Measurements from ENCODE around the gene DLST.
A peak's percentile ranks its signal among the peaks of the same experiment; 100 is the strongest.

Gene DLST

DNA sequence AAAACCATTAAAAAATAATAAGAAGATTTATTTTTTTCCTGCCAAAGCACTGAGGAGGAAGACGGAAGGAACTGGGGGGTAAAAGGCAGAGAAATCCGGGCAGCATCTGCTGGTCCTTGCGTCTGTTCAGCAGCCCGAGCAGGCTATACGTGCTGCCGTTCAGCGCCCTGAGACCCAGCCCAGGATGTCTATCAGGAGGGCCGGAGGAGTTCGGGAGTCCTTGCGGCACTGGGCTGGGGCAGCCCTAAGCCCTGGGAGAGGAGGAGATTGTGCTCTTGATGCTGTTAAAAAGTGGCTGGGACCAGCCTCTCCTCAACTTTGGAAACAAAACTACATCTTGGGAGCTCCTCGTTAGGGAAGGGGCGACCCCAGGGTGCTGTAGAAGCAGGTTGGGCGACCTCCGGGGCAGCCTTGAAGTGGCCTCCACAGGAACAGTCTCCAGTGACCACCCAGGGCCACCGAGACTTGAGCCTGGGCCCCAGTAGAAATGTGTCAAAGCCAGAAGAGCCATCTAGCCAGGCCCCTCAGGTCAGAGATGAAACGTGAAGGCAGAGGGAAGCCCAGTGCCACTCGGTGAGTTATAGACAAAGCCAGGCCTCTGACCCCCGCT lies 59.3 kb downstream of the DLST start:
- DNase-seq (ENCODE audit: low read depth) = no peak

DNA sequence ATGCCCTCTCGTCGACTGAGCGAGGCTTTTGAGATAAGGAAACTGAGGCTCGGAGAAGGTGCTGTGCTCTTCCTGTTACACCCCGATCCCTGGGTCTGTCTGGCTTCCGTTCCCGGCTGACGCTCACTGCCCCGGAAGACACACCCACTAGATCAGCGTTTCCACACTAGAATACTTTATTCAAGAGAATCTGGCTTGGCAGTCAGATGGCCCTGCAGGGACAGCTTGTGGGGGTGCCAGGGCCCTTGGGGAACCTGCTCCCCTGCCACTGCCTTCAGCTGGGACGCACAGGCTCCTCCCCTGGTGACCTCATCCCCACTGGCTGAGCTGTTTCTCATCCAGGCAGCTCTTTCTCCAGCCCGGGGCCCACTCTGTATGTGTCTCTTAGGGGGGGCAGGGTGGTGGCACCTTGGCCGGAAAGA lies 60.0 kb downstream of the DLST start:
- DNase-seq (ENCODE audit: low read depth) = peak; percentile 37

DNA sequence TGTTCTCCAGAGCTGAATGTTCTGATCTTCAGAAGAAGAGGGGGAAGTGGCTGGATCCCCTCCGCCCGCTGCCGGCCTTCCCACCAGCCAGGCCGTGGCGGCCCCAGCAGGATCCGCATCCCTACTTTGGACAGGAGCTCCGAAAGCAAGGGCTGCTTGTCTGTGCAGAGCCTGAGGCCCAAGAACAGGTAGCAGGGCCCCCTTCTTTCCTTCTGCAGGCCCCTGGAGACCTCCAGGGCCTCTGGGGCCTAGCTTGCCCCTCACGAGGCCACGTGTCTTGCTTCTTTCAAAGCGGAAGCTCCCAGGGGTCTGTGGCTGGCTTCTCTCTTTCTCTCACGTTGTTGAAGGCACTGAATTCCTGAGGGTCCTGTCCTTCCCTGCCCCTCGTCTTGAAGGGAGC lies 60.5 kb downstream of the DLST start:
- DNase-seq (ENCODE audit: low read depth) = no peak

DNA sequence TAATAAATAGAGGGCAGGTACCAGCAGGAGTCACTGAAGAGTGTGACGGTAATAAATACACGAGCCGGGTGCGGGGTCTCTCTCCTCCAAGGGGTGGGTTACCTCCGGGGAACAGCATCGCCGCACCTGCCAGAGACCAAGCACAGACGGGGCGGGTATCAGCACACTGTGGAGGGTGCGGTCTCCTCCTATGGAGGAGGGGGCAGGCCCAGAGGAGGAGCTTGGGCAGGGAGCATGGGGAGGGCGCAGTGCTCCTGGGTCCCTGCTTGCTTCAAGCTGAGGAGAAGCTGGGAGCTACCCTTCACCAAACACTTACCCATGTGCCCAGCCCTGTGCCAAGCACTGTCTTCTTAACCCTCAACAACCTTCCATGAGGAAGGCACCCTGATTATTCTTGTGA lies 60.9 kb downstream of the DLST start:
- no peak for DNase-seq (ENCODE audit: low read depth)

DNA sequence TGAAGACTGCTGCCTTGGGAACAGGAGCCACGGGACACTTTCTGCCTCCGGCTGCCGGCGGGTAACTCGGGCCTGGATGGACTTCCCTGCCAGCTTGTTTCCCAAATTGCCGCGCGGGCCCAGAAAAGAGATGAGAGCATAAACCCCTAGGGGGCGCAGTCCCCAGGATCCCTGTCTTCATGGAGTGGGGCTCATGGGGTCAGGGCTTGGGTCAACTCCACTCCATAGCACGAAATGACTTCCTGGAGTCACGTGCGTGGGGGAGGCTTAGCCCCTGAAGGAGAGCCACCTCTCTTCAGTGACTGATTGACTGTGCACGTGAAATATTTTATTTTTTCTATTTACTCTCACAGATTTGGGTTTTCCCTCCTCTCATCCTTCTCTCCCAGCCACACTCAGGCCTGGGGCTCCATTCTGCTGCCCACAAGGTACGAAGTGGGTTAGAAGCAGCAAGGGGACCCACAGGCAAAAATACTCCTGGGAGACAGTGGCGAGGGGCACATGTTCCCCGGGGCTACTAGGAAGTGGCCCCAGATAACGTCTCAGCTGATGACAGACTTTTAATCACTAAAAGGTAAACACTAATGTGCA lies 63.6 kb downstream of the DLST start:
- no peak for DNase-seq (ENCODE audit: low read depth)

DNA sequence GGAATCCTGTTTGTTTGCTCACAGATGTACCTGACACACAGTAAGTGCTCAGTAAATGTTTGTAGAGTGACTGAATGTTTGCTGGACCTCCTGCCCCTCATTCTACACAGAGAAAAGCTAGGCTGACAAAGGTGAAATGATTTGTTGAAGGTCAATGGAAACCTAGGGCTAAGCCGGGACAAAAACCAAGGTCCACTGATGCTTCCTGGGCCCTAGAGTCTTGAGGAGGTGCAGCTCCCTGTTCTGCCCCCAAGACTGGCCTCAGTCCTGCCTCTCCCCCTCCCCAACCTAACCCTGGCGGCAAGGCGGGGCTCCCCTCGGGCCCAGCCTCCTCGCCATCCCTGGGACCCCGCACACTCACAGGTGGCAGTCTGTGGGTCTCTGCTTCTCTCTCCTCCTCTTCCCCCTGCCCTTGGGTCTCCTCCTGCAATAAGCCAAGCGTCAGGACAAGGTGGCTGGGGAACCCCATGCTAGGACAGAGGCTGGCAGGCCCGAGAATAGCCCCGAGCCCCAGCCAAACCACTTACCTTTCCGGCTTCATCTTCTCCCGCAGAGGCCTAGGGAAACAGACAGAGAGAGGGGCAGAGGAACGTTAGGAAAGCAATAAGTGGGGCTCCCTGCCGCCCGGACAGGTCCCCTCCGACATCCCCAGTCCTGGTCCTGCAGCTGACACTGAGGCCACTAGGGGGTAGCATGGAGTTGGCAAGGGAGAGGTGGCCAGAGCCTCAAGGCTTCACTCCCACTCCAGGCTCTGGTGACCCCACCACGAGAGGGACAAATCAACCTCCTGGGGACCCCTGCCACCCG lies 64.3 kb downstream of the DLST start:
- DNase-seq (ENCODE audit: low read depth) = peak; percentile 62

DNA sequence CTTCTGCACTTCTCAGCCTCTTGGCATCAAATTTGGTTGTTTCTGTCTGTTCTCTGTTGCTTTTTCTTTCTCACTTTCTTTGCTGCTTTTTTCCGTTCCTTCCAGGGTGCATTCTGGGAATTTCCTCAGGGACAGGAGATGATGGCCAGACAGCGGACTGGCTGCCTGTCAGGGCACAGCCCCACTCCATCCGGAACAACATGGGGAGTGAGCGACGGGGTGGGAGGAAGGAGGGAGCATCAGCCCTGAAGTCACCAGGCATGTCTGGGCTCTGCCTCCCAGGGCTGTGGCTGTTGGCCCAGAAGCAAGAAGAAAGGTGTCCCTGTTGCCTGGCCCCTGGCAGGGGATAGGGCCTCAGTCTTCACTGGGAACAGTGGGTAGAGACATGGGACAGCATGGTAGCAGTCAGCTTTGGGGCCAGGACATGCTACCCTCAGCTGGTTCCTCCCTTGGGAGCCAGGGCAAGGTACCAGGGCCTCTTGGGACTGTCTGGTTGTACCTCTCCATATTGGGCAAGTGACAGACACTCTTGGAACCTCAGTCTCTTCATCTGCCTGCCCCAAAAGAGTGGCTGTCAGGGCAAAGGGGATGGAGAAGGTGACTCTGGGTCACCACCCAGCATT lies 65.1 kb downstream of the DLST start:
- DNase-seq (ENCODE audit: low read depth) = no peak

DNA sequence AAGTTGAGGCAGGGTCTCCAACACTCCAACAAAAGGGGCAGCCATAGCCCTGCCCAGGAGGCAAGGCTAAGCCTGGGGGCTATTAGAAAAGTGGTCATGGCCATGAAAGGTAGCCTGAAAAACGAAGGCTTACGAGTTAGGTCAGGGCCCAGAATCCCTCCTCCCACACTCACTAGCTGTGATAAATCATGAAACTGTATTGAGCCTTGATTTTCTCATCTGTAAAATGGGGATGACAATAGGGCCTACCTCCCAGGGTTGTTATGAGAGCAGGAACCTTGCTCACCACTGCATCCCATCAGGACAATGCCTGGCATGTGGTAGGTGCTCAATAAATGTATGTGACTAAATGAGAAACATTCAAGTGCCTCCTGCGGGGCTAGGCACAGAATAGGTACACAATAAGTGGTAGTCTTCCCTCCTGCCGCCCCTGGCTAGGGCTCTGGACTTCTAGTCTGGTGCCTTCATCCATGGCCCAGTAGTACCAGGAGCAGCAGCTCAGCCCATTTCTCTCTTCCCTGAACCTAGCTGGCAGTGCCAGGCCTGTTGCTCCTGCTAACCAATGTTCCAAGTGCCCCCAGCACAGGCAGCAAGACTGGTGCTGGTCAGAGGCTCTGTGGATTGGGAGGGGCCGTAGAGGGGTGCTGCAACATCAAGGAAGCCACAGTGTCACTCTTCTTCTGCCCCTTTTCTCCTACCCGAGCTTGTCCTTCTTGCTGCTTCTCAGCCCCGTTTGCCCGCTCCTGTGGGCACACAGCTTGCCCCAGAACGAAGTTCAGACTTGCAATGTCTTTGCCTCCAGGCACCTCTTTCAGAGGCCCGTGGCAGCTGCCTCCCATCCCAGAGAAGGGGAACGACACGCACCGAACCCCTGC lies 65.9 kb downstream of the DLST start:
- DNase-seq (ENCODE audit: low read depth) = no peak

DNA sequence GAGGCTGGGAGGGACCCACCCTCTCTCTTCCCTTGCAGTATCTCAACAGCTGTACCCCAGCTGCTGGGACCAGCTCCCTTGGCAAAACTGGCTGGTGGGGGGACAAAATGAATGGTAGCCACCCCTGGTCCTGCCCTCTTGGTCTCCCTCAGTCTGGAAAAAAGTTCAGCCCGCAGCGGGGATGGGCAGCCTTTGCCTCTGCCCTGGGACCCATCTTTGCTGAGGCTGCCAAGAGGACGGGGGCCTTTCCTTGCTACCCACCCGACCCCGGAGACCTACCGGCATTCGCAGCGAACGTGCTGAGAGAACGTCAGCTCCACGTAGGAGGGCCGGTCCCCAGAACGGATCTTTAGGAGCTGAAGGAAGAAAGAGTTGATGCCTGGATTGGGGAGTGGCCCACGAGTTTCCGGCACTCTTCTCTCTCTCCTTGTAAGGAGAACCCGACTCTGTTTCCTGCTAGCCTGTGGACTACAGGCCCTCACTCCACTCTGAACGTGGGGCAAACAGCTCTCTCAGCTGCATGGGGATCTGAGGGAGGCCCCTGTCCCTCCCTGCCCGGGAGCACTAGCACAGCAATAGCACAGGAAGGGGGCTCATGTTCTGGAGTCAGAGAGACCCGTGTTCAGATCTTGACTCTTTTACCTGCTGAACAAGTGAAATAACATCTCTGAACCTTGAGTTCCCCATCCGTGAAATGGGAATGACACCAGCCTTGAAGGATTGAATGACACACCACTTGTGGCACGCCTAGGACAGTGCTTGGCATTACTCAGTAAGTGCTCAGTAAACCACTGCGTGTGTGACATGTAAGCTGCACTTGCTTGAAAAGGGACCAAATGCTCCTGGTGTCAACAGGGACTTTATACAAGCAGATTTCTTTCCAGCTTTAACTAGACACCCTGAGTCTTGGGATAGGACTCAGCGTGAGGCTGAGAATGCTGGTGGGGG lies 66.8 kb downstream of the DLST start:
- no peak for DNase-seq (ENCODE audit: low read depth)

DNA sequence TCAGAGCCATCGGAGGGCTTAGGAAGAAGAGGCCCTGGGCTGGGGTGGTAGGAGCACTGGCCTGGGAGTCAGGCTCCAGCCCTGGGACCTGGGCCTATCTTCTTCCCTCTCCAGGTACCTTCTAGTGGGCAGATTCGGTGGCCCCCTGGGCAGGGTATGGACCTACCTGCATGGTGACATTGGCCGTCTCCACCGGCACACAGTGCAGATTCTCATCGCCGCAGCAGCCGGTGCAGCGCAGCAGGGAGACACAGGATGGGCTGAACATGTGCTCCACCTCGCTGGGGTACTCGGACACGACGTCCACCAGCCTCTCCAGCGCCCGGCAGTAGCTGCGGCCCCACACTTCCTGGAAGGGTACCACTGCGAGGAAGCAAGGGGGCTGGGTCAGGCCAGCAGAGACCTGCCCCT lies 67.5 kb downstream of the DLST start:
- no peak for DNase-seq (ENCODE audit: low read depth)

DNA sequence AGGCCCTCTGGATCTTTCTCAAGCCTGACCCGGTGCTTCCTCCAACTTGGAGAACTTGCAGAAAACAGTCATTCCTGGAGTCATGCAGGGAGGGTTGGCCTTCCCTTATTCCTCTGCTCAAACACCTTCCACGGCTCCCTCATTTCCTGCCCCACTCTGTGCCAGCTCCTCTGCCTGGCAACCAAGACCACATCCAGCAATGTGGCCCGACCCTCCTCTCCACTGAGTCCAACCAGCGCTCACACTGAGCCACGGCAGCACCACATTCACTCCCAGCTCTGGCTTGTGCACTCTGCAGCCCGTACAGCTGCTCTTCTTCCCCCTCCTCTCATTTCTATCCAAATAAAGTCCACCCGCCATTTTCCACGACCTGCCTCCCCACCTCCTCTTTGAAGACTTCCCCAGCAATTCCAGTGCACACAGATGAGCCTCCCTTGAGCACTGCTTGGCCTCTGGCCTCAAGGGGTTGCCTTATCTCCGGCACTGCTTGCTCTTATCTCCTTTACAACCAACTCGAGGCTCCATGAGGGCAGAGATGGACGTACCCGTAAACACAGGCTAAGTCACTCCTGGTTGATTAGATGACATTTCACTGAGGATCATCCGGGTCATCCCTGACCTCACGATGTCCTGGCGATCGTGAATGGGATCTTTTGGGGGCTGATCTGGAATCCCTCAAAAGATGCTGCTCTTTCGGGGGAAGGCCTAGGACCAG lies 68.3 kb downstream of the DLST start:
- no peak for DNase-seq (ENCODE audit: low read depth)

DNA sequence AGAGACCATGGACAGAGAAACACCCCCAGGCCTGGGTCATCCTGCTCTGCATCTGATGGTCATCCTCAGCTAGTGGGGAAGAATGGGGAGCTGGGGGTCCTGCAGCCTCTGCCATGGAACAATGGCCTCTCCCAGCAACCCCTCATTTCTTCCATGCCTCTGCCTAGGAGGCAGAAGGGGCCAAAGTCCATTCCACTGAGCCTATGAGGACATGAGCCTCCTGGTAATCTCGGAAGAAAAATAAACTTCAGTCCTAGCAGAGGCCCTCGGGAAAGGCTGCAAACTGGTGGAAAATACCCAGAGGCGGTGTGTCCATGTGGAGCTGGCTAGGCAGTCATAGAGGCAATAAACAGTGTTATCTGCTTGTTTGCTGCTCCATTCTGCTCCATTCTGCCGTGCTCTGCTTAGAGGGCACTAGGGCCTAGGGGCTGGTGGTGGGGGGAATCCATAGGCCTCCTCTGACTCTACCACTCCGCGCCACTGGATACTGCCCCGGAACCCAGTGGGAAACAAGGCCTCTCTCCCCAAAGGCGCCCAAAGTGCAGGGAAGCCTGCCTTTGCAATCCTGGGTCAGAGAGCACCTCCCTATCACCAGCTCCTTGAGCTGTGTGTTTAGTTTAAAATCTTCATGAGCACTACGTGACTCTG lies 69.2 kb downstream of the DLST start:
- DNase-seq (ENCODE audit: low read depth) = no peak

DNA sequence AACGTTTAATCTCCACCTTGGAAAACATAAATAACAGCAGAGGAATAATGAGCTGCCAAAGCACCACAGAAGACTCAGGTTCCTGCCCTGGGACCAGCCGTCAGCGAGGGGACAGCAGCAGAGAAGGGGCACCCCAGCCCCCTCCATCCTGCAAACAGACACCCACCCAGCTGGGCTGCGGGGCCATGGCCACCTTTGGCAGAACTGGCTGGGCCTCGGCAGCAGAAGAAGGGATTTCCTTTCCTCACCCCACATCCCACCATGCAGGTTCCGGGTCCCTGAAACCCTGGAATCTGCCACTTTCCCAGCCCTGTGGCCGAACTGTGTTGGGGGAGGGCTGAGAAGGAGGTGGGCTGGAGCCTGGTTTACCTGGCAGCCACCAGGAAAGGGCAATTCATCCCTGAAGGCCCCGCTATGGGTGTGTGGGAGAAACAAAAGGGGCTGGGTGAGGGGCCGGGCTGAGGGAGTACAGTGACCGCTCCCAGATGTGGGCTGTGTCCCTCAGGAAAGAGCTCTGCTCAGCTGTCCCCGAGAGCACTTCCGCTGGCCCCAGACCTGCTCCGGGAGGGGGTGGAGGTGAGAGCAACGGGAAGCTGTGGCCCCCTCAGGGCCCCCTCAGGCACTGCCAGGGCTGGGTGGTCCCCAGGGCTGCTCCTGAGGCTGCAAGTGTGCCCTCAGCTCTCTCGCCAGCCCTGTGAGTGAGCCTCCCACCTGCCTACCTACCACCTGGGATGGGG lies 69.9 kb downstream of the DLST start:
- no peak for DNase-seq (ENCODE audit: low read depth)

DNA sequence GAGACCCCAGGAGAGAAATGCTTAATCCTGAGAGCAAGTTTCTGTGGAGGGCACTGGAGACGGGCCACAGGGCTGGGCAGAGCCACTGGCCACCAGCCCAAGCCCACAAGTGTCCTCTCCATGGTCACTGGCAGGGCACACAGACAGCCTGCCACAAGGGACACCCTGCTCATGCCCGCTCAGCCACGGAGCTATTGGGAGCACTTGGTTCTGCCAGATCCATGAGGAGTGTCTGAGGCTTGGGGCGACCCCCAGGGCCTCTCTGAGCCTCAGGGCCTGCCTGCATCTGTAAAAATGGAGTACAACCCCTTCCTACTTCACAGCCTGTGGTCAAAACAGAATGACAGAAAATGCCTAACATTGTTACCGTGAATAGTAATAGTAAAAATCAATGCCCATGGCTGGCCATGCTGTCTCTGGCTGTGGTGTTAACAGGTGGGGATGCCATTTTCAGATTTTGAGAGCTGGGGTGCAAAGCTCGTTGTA lies 70.5 kb downstream of the DLST start:
- DNase-seq (ENCODE audit: low read depth) = no peak

DNA sequence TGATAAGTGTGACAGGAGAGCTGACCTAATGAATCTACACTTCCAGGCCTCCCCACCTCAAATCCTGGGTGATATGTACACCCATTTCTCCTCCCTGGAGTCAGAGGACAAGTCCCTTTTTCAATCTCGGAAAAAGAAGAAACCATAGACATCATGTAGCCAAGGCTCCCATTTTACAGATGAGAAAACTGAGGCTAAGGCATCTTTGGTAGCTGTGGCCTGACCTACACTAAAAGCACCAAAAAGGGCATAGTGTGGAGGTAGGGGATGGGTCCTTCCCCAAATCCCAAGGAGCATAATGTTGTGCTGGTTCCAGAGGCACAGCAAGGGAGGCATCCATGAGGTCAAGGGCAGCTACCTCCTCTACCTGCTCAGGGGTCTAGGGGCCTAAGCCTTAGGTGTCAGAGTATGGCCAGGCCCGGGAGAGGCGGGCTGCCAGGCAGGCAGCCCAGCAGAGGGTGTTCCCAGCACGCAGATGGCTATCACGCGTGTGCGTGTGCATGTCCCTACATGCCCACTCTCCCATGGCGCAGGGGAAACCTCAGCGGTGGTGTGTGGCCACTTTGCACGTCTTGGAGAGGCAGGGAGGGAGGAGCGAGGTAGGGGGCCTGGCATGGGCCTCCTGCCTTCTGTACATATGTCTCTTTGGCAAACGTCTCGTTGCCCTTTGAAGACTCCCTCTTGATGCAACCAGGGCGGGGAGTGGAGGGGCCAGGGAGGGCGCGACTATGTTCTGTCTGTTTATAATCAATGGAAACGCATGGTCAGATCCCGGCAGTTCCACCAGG lies 71.2 kb downstream of the DLST start:
- DNase-seq (ENCODE audit: low read depth) = no peak

Data from stimulated activated CD8-positive, alpha-beta memory T cell treated with anti-CD3 and anti-CD28 coated beads, Interleukin-12 subunit alpha, Interleukin-12 subunit beta, amount 100 ng/mL, for 1 hour (primary cell).